ENCODE results near the gene KATNAL1.

Gene KATNAL1

DNA sequence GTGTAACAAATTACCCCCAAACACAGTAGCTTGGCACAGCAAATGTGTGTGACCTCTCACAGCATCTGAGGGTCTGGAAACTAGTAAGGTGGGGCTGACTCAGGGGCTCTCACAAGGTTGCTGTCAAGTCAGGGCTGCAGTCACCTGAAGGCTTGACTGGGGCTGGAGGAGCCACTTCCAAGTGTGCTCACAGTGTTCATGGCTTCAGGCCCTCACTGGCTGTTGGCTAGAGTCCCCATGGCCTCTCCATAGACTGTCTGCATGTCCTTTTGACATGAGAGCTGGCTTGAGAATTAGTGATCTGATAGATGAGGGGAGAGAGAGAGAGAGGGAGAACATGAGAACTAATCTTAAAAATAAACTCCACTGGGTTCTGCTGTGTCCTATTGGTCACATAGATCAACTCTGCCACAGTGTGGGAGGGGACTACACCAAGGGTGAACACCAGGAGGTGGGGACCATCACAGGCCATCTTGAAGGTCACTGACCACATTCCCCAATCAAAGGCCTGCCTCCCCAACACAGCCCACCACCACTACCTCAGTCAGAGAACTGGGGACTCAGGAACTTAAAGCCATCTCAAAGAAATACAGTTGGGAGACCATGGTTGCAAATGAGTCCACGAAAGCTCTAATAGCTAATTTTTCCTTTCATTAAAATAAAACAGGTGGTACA is 38.2 kb upstream of the KATNAL1 start:
- H3K4me1 ChIP-seq (ENCODE audit: control insufficient read depth, low read length): peaks cover 61% of the 10 kb centered on the region
- no peaks in the 10 kb centered on the region for H3K79me2 ChIP-seq (ENCODE audit: control insufficient read depth, low read length)
- H3K9me2 ChIP-seq (replicated peaks; ENCODE audit: control insufficient read depth, low read length): no peaks in the 10 kb centered on the region
- H3K9me3 ChIP-seq (ENCODE audit: control insufficient read depth, insufficient read depth, low read length): no peaks in the 10 kb centered on the region
- H3F3A ChIP-seq (ENCODE audit: control insufficient read depth, insufficient read depth): peaks cover 3% of the 10 kb centered on the region; the same call in 1 of the 2 replicates
- no peaks in the 10 kb centered on the region for H3K27me3 ChIP-seq (ENCODE audit: control insufficient read depth, low read length)
- H3K4me3 ChIP-seq (ENCODE audit: low read length): no peak overlapping the region
- H3K27ac ChIP-seq (ENCODE audit: low read depth, low read length): no peak overlapping the region
- no peaks in the 10 kb centered on the region for H4K20me1 ChIP-seq (ENCODE audit: control insufficient read depth, insufficient read depth, low read depth, low read length)
- peaks cover 59% of the 10 kb centered on the region for H3K36me3 ChIP-seq (ENCODE audit: control insufficient read depth, low read length)
- no peak overlapping the region for H3K4me2 ChIP-seq (ENCODE audit: low read length)
- TF ChIP-seq, protein P1, sequence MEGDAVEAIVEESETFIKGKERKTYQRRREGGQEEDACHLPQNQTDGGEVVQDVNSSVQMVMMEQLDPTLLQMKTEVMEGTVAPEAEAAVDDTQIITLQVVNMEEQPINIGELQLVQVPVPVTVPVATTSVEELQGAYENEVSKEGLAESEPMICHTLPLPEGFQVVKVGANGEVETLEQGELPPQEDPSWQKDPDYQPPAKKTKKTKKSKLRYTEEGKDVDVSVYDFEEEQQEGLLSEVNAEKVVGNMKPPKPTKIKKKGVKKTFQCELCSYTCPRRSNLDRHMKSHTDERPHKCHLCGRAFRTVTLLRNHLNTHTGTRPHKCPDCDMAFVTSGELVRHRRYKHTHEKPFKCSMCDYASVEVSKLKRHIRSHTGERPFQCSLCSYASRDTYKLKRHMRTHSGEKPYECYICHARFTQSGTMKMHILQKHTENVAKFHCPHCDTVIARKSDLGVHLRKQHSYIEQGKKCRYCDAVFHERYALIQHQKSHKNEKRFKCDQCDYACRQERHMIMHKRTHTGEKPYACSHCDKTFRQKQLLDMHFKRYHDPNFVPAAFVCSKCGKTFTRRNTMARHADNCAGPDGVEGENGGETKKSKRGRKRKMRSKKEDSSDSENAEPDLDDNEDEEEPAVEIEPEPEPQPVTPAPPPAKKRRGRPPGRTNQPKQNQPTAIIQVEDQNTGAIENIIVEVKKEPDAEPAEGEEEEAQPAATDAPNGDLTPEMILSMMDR (IDR thresholded peaks at IDR 0.05; ENCODE audit: low read depth, low read length, poor library complexity, severe bottlenecking): no peak
- no peak for TF ChIP-seq EZH2phosphoT487 (IDR thresholded peaks at IDR 0.05; ENCODE audit: borderline replicate concordance, low read length)

DNA sequence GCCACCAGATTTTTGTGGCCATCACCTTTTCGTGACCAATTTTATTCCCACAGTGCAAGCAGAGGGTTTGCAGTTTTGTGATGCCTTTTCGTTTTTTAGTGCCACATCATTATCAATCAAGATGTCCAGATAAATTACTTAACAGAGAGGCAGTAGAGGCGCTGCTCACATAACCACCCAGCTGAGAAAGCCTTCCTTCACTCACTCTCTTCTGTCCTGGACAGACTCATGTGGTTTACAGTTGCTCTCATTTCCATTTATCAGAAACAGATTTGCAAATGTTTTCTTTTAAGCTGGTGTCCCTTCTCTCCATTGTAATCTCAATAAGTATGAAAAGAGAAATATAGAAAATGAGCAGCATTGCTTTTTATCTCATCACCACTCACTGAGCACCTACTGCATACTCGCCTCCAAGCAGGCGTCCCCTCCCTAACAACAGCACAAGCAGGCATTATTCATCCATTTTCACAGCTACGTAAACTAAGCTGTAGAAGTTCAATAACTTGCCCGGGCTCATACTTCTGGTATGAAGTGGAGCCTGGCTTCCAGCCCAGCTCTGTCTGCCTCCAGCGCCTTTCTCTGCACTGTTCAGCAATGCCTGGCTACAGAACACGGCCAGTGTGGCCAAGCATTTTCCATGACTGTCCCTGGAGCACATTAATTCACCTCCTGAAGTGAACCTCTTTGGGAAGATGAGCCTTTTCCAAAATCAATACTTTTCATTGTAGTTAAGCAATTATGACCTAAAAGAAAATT is 34.6 kb upstream of the KATNAL1 start:
- no peaks in the 10 kb centered on the region for H3K79me2 ChIP-seq (ENCODE audit: control insufficient read depth, low read length)
- no peaks in the 10 kb centered on the region for H3K27me3 ChIP-seq (ENCODE audit: control insufficient read depth, low read length)
- H3K4me2 ChIP-seq (ENCODE audit: low read length): peak overlapping the region; percentile 22; the same call in 1 of the 2 replicates
- peaks cover 13% of the 10 kb centered on the region for H3F3A ChIP-seq (ENCODE audit: control insufficient read depth, insufficient read depth)
- peaks cover 48% of the 10 kb centered on the region for H3K36me3 ChIP-seq (ENCODE audit: control insufficient read depth, low read length)
- no peaks in the 10 kb centered on the region for H3K9me3 ChIP-seq (ENCODE audit: control insufficient read depth, insufficient read depth, low read length)
- TF ChIP-seq, protein P1 (IDR thresholded peaks at IDR 0.05; ENCODE audit: low read depth, low read length, poor library complexity, severe bottlenecking): no peak
- no peak for TF ChIP-seq EZH2phosphoT487 (IDR thresholded peaks at IDR 0.05; ENCODE audit: borderline replicate concordance, low read length)
- H3K4me1 ChIP-seq (ENCODE audit: control insufficient read depth, low read length): peaks cover 87% of the 10 kb centered on the region
- no peak overlapping the region for H3K27ac ChIP-seq (ENCODE audit: low read depth, low read length)
- H3K4me3 ChIP-seq (ENCODE audit: low read length): no peak overlapping the region
- H3K9me2 ChIP-seq (replicated peaks; ENCODE audit: control insufficient read depth, low read length): no peaks in the 10 kb centered on the region
- no peaks in the 10 kb centered on the region for H4K20me1 ChIP-seq (ENCODE audit: control insufficient read depth, insufficient read depth, low read depth, low read length)

DNA sequence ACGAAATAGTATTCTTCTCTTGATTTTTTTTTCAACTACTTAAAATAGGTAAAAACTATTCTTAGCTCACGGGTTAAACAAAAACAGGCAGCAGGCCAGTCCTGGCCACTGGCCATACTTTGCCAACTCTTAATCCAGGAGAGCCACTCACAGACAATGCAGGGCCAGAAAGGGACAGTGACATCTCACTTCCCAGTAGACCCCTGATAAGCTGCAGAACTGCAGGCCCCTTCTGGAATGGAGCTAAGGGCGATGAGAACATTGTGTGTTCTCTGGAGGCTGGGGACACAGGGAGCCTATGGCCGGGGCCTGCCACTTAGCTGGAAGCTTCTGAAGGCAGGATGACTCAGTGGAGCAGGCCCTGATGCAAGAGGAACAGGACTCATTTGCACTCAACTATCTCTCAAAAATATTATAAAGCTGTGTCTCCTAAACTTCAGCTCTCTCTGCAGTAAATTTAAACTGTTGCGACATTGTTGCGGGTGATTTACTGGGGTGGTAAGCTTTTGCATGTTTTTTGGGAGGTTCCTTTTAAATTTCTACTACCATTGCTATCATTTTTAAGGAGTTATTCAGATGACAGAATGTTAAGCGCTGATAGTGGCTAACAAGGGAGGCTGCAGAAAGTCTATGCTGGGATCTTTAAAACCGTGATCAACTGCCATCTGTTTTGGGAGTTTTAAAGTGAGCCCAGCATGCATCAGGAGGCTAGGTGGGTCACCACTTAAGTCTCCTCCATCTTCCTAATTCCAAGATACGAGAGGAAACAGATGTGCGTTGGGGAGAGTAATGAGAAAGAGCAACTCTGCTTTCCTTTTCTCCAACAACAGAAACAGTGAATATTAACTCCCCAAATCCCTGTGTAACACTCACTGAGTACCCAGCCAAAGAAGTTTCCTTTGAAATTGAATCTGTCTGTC is 33.2 kb upstream of the KATNAL1 start:
- Histone ChIP-seq H3K4me1 (ENCODE audit: control insufficient read depth, low read length) (peaks cover 86% of the 10 kb centered on the region), H3K36me3 (ENCODE audit: control insufficient read depth, low read length) (peaks cover 37% of the 10 kb centered on the region), H3K79me2 (ENCODE audit: control insufficient read depth, low read length) (peaks cover 3% of the 10 kb centered on the region), H3K27me3 (ENCODE audit: control insufficient read depth, low read length) (no peaks in the 10 kb centered on the region), H3K9me2 (replicated peaks; ENCODE audit: control insufficient read depth, low read length) (no peaks in the 10 kb centered on the region), H3F3A (ENCODE audit: control insufficient read depth, insufficient read depth) (peaks cover 19% of the 10 kb centered on the region), H3K27ac (ENCODE audit: low read depth, low read length) (peak overlapping the region; percentile 80), H3K9me3 (ENCODE audit: control insufficient read depth, insufficient read depth, low read length) (no peaks in the 10 kb centered on the region), H4K20me1 (ENCODE audit: control insufficient read depth, insufficient read depth, low read depth, low read length) (no peaks in the 10 kb centered on the region), H3K4me2 (ENCODE audit: low read length) (peak overlapping the region; percentile 66), H3K4me3 (ENCODE audit: low read length) (peak overlapping the region; percentile 48; the same call in 1 of the 2 replicates)
- TF ChIP-seq, protein P1 (IDR thresholded peaks at IDR 0.05; ENCODE audit: low read depth, low read length, poor library complexity, severe bottlenecking): no peak
- TF ChIP-seq EZH2phosphoT487 (IDR thresholded peaks at IDR 0.05; ENCODE audit: borderline replicate concordance, low read length): no peak

Measured in DOHH2 (cell line).